ENCODE results near the gene MTUS2.
"Not testable (repeated sequence)": the region's sequence is repeated elsewhere in the genome, so short reads cannot be mapped to it uniquely, and the experiment has no call there.

The MTUS2 gene

DNA sequence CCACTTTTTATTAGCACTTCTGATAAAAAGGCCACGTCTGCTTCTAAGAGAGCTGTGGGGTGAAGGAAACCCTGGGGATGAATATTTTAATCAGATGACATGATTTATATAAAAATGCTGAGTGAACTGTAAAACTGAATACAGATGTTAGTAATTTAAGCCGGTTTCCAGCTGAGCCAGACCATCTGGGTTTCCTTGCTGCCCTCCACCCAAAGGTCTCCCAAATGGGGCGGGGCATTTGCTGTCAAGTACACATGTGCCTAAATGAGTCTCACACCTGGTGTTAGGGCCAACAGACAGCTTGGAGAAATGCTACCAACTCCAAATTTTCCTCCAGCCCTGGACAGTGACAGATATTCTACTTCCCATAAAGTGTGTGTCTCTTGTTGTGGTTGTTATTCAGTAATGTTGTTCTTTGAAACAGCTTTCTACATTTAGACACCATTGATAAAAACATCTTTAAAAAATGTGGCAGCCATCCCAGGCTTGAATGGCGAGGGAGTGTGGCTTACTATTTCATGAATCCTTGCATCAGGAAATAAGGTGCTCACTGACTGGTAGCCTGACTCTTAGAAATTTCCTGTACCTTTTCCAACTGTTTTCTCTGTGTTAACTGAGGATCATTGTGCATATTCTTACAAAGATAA, 350.4 kb downstream of the MTUS2 start:
- DNase-seq = no peak

DNA sequence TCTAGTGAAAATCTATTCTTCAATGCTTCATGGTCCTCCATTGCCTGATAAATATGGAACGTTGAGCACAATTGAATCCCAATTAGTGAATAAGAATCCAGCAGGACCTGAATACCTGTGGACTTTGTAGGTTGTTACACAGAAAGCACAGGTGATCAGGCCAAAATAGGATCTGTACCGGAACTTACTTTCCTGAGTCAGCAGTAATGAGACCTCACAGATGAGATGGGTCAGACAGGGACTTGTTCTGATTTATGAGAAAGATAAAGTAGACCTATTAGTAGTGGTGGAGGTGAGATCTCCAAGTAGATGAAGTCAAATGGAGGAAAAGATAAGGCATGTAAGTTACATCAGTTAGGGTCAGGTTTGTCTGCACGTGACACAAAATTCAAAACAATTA, 351.1 kb downstream of the MTUS2 start:
- DNase-seq = no peak

DNA sequence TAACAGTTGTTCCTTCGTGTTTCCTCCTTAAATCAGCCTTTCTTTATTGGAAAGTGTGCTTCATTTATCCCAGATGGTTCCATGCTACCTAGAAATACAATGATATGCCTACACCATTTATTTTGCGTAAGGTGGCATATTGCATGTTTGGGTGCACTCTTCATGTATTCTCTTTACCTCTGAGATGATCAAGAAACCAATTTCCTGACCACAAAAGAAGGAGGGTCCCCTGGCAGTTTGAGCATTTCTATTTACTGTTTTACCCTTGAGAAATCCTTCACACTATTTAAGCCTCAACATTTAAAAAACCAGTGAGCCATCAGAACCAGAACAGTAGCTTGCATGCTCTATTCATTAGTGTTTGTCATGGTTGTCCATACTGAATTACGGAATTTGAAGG, 354.0 kb downstream of the MTUS2 start:
- no peak for DNase-seq

GRCh38 chr13:29175250-29175873, 355.2 kb downstream of the MTUS2 start:
- no peak for DNase-seq

DNA sequence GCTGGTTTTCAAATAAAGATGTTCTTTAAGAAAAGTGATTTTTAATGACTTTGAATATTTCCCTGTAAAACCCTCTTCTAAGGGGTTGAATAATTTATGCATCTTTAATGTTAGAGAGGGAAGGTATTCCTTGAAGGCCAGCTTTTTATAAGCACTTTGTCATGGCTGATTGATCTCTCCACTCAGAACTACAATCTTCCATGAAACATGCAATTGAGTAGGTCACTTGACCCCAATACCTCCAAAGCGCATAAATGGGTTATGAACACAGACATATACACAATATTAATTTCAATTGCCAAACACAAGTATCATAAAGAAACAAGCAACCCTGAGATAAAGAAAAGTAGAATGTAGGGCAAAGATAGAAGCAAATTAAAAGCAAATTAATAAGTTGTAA, 359.9 kb downstream of the MTUS2 start:
- DNase-seq = no peak

GRCh38 chr13:29182216-29182615, 362.1 kb downstream of the MTUS2 start:
- DNase-seq = no peak

GRCh38 chr13:29185926-29186325, 365.8 kb downstream of the MTUS2 start:
- DNase-seq = no peak

GRCh38 chr13:29187584-29187983, 367.4 kb downstream of the MTUS2 start:
- DNase-seq = no peak

DNA sequence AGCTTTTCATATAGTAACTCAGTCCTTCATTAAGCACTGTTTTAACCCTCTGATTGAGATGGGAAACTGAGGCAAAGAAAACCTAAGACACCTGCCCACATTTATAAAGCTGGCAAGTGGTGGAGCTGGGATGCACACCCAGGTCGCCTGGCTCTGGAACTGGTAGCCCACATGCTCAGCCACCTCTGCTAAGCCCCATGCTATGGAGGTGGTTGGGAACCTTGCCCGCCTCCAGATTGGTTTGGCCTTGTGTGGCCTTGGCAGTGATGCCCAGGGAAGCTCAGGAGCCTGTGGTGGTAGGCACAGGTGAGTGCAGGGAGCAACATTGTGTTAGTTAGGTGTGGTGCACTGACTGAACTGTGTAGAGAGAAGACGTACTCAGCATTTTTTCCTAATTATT, 370.2 kb downstream of the MTUS2 start:
- no peak for DNase-seq

- DNase-seq = no peak
Measured at GRCh38 chr13:29193083-29193482, 372.9 kb downstream of the MTUS2 start.

DNA sequence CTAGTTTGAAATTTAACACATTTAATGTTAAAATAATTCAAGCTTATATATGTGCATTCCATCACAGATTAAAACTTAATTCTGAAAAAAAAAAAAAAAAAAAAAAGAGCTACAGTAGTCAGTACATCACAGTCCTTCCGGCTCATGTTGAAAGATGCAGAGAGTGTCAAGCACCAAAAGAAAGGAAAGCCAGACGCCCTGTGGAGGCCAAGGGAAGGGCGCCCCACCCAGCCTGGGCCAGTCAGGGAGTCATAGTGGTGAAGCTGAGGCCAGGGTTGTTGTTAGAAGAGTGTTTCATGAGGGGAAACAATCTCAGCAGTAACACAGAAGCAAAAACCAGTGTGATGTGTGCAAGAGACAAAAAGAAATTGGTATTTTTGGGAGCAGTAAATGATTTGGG, 375.3 kb downstream of the MTUS2 start:
- DNase-seq = no peak

DNA sequence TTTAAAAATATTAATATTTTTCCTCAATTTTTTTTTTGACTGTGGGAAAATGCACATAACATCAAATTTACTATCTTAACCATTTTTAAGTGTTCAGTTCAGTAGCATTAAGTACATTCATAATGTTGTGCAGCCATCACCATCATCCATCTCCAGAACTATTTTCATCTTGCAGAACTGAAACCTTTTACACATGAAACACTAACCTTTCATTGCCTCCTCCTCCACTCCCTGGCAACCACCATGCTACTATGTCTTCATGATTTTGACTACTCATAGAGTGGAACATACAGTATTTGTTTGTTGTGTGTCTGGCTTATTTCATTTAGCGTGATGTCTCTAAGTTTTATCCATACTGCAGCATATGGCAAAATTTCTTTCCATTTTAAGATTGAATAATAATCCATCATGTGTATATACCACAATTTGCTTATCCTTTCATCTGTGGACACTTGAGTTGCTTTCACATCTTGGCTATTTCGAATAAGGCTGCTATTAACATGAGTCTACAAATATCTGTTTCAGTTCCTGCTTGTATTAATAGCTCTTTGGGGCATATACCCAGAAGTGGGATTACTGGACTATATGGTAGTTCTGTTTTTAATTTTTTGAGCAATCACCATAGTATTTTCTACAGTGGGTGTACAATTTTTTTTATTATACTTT, 376.4 kb downstream of the MTUS2 start:
- no peak for DNase-seq

DNA sequence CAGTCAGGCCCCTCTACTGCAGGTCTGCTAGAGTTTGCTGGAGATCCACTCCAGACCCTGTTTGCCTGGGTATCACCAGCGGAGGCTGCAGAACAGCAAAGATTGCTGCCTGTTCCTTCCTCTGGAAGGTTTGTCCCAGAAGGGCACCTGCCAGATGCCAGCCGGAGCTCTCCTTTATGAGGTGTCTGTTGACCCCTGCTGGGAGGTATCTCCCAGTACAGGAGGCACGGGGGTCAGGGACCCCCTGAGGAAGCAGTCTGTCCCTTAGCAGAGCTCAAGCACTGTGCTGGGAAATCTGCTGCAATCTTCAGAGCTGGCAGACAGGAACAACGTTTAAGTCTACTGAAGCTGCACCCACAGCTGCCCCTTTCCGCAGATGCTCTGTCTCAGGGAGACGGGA, 382.6 kb downstream of the MTUS2 start:
- DNase-seq = not testable (repeated sequence)

- no peak for DNase-seq
Measured at GRCh38 chr13:29204651-29205050, 384.5 kb downstream of the MTUS2 start.

GRCh38 chr13:29210676-29211075, 390.5 kb downstream of the MTUS2 start:
- DNase-seq = no peak

- not testable (repeated sequence) for DNase-seq
Measured at GRCh38 chr13:29211162-29211561, 391.0 kb downstream of the MTUS2 start.

DNA sequence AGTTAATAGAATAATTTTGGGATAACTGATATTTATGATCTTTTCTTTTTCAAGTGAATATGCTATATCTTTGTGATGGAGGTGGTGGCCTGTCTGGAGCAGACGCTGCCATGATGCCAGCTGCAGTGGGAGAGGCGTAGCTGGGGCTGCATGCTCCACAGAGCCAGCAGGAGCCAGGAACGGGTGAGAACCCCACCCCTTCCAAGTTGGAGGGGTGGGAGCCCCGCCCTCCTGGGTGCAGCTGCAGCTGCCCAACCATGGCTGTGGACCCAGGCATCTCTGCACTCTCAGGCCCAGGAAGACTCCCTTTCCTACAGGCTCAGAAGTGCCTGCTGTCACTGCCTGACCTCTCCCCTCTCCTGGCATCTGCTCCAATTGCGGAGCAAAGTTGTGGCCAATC, 402.3 kb downstream of the MTUS2 start:
- no peak for DNase-seq

- DNase-seq = no peak
Measured at GRCh38 chr13:29224206-29224605, 404.1 kb downstream of the MTUS2 start.

- no peak for DNase-seq
Measured at GRCh38 chr13:29227576-29227975, 407.4 kb downstream of the MTUS2 start.

GRCh38 chr13:29230299-29230845, 410.2 kb downstream of the MTUS2 start:
- no peak for DNase-seq

GRCh38 chr13:29239653-29240525, 419.8 kb downstream of the MTUS2 start:
- no peak for DNase-seq

GRCh38 chr13:29254626-29255370, 434.7 kb downstream of the MTUS2 start:
- DNase-seq = no peak

Data from NCI-H1694 treated with DMSO at 0.1 percent for 48 hours (cell line).